GM21423 (cell line): ENCODE data around the gene LRP1.

Experiments used
- ATAC-seq: cut with Tn5 transposase; IDR thresholded peaks from one replicate; pipeline ENCODE4 v1.9.1; 2021; ENCODE audit warnings: mild to moderate bottlenecking, moderate library complexity; ENCODE audit not compliant: unreplicated experiment

Gene LRP1

GRCh38 chr12:57188090-57188425 is 59.8 kb downstream of the LRP1 start:
- no peak for ATAC-seq

GRCh38 chr12:57190037-57190436 is 61.8 kb downstream of the LRP1 start:
- no peak for ATAC-seq

DNA sequence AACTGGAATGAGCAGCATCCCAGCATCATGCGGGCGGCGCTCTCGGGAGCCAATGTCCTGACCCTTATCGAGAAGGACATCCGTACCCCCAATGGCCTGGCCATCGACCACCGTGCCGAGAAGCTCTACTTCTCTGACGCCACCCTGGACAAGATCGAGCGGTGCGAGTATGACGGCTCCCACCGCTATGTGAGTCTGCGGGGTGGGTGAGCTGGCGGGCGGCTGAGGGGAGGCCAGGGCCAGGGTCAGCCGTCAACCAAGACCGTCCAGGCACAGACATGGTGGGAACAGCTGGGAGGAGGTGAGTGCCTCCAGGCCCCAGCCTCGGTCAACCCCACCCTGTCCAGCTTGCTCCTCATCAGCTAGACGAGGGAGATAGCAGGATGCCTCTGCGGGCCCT is 62.5 kb downstream of the LRP1 start:
- no peak for ATAC-seq

GRCh38 chr12:57191410-57191809 is 63.1 kb downstream of the LRP1 start:
- no peak for ATAC-seq

- no peak for ATAC-seq
These were observed 64.6 kb downstream of the LRP1 start for GRCh38 chr12:57192920-57193319.

GRCh38 chr12:57193706-57194245 is 65.5 kb downstream of the LRP1 start:
- no peak for ATAC-seq

GRCh38 chr12:57194253-57194652 is 66.0 kb downstream of the LRP1 start:
- no peak for ATAC-seq

DNA sequence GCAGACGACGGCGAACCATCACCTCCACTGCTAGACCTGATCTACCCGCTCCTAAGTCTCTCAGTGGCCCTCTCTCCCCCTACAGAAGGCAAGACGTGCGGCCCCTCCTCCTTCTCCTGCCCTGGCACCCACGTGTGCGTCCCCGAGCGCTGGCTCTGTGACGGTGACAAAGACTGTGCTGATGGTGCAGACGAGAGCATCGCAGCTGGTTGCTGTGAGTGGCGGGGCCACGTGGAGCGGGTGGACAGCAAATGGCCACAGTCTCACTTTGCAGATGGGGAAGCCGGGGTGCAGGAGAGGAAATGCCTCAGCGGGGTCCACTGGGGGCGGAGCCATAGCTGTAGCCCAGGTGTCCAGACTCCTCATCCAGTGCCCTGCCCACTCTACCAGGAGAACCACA is 66.9 kb downstream of the LRP1 start:
- ATAC-seq = no peak

DNA sequence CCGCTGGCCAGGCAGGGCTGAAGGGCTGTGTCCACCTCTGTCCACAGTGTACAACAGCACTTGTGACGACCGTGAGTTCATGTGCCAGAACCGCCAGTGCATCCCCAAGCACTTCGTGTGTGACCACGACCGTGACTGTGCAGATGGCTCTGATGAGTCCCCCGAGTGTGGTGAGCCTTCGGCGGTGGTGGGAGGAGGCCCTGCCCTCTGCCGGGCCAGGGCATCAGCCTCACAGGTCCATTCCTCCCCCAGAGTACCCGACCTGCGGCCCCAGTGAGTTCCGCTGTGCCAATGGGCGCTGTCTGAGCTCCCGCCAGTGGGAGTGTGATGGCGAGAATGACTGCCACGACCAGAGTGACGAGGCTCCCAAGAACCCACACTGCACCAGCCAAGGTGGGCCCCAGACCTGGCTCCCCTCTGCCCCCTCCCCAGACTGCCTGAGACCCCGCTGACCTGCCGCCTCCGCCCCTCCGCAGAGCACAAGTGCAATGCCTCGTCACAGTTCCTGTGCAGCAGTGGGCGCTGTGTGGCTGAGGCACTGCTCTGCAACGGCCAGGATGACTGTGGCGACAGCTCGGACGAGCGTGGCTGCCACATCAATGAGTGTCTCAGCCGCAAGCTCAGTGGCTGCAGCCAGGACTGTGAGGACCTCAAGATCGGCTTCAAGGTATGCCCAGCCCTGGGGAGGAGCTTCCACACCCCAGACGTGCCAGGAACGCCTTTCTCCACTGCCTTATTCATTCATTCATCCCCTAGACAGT is 67.5 kb downstream of the LRP1 start:
- no peak for ATAC-seq

DNA sequence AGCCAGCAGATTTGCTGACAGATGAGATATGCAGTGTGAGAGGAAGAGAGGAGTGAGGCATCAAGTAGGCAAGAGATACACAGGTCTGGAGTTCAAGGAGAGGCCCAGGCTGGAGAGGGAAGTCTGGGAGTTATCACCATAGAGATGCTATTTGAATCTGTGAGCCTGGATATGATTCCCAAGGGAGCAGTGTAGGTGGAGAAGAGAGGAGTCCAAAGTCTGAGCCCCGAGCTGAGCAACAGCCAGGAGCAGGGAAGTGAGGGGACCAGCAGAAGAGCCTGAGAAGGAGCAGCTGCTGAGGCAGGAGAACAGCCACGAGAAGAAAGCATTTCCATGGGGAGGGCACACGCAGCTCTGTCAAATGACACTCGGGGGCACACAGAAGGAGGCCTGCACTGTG is 68.2 kb downstream of the LRP1 start:
- no peak for ATAC-seq

DNA sequence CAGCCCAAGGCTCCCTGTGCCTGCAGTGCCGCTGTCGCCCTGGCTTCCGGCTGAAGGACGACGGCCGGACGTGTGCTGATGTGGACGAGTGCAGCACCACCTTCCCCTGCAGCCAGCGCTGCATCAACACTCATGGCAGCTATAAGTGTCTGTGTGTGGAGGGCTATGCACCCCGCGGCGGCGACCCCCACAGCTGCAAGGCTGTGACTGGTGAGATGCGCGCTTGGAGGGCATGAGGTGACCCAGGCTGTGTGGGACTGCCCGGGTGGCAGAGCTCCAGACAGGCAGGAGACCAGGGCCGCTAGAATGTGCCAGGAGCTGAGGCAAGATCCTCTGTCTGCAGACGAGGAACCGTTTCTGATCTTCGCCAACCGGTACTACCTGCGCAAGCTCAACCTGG is 68.7 kb downstream of the LRP1 start:
- ATAC-seq = no peak

GRCh38 chr12:57198329-57198728 is 70.0 kb downstream of the LRP1 start:
- no peak for ATAC-seq

DNA sequence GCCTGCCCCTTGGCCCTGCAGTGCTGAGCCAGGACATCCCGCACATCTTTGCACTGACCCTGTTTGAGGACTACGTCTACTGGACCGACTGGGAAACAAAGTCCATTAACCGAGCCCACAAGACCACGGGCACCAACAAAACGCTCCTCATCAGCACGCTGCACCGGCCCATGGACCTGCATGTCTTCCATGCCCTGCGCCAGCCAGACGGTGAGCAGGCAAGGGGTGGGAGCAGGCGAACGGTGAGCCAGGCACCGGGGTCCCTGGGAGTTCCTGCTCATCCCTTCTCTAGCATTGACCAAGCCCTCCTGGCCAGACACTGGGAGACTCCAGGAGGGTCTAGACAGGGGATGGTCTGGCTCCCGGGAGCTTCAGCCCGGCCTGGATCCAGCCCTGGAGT is 70.9 kb downstream of the LRP1 start:
- no peak for ATAC-seq

GRCh38 chr12:57200497-57200896 is 72.2 kb downstream of the LRP1 start:
- no peak for ATAC-seq

- no peak for ATAC-seq
These were observed 72.9 kb downstream of the LRP1 start for GRCh38 chr12:57201219-57201618.

DNA sequence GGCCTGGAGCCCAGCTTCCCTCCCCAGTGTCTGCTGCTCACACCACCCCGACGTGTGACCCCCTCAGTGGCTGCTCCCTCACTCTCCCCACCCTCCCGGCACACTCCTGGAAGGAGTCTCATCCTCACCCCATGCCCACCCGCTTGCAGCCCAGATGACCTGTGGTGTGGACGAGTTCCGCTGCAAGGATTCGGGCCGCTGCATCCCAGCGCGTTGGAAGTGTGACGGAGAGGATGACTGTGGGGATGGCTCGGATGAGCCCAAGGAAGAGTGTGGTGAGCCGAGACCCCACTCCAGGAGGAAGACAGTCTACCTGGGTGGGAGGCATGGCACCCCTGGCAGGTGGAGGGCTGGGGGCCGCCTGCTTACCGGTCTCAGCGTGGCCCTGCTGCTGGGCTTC is 73.3 kb downstream of the LRP1 start:
- no peak for ATAC-seq

- ATAC-seq = no peak
These were observed 74.0 kb downstream of the LRP1 start for GRCh38 chr12:57202321-57202720.

GRCh38 chr12:57203201-57203600 is 74.9 kb downstream of the LRP1 start:
- no peak for ATAC-seq

DNA sequence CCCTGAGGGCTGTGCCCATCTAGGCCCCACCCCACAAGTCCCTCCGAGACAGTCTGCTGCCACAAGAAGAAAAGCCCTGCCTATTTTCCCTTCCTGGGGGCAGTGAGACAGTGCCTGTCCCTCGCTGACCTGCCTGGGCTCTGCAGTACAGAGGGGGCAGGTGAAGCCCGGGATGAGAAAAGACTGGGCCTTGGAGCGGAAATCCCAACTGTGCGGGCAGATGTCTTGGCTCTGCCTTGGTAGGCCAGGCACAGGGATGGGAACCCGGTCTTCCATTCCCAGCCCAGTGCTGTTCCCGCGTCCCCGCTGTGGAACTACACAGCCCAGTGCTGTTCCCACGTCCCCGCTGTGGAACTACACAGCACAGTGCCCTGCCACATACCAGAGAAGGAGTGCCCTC is 75.5 kb downstream of the LRP1 start:
- no peak for ATAC-seq

- no peak for ATAC-seq
These were observed 76.2 kb downstream of the LRP1 start for GRCh38 chr12:57204454-57204853.

DNA sequence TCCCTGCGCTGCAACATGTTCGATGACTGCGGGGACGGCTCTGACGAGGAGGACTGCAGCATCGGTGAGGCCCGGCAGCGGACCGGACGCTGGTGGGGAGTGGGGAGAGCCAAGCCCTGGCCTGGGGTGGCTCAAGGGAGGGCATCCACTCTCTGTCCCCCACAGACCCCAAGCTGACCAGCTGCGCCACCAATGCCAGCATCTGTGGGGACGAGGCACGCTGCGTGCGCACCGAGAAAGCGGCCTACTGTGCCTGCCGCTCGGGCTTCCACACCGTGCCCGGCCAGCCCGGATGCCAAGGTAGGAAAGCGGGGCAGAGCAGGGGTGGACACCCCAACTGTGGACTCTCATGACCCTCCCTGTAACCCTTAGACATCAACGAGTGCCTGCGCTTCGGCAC is 76.9 kb downstream of the LRP1 start:
- ATAC-seq = no peak

DNA sequence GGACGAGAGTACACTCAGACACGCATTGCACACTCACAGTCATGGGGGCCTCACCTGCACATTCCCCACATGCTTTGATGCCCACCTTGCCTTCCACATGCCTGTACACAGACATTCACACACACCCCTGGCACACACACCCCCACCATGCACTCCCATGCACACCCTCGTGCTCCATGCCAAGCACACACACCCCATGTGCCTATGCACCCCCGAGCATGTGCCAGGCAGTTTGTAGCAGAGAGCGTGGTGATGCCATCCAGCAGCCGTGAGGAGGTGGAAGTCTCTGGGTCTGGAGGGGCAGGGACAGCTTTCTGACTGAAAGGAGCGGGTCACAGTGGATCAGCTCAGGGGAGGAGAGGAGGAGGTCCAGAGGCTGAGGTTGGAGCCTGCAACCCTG is 77.6 kb downstream of the LRP1 start:
- no peak for ATAC-seq
